ENCODE data around the gene IL4. TPM values are rescaled to one million over a fixed set of nuclear protein-coding genes. Genes with fewer than 3 reads are reported as not detected.

IL4 gene
- total and polyA plus RNA-seq, 9 of the 15 experiments (the other 6 are each of a cell fraction or from before 2014, with no cell fraction given), result 0.22 to 0.62 TPM; not detected in 7

GRCh38 chr5:132651838-132652469, 21.8 kb upstream of the IL4 start (continued):
- TF ChIP-seq ZNF407 (IDR thresholded peaks at IDR 0.05; ENCODE audit: low read depth) (no peak), ETV1 (tag; conservative IDR thresholded peaks at IDR 0.05; ENCODE audit: low read depth) (peak; percentile 67), ZNF696 (CRISPR knock-in tag; conservative IDR thresholded peaks at IDR 0.05) (no peak), MCM2 (IDR thresholded peaks at IDR 0.05; ENCODE audit: low read depth) (no peak), SIN3A (IDR thresholded peaks at IDR 0.05; ENCODE audit: borderline replicate concordance in 2 of 2, control insufficient read depth in 1 of 2, low read depth in 2 of 2, low read length in 2 of 2) (no peak), SRSF7 (optimal IDR thresholded peaks at IDR 0.05; ENCODE audit: low read depth, low read length) (no peak), TAF9B (IDR thresholded peaks at IDR 0.05; ENCODE audit: partially characterized antibody) (no peak), SIN3B (IDR thresholded peaks at IDR 0.05; ENCODE audit: low read depth) (no peak), MNT (conservative IDR thresholded peaks at IDR 0.05) (peak in 1 of 2 experiments; percentile 49; a peak in 1 of 4 replicates), GABPA (tag; conservative IDR thresholded peaks at IDR 0.05; ENCODE audit: low read depth) (no peak), ZNF395 (CRISPR knock-in tag; IDR thresholded peaks at IDR 0.05) (no peak), CAMTA2 (CRISPR knock-in tag; conservative IDR thresholded peaks at IDR 0.05) (no peak), ZSCAN29 (IDR thresholded peaks at IDR 0.05) (no peak), ZNF766 (CRISPR knock-in tag; conservative IDR thresholded peaks at IDR 0.05) (peak; percentile 62; the same call in 1 of the 2 replicates), BACH1 (tag; IDR thresholded peaks at IDR 0.05) (no peak), ZBTB12 (CRISPR knock-in tag; IDR thresholded peaks at IDR 0.05) (no peak)

Measured in K562 (cell line).